HepG2 (cell line): ENCODE measurements around the gene CLIC4. TPM values are rescaled to one million over a fixed set of nuclear protein-coding genes. Genes with fewer than 3 reads are reported as not detected.

Source experiments
- ATAC-seq: fragments of 200-7000 bp; cut with Tn5 transposase; 3 replicates; pipeline ENCODE4 v1.9.1; 2020; ENCODE audit warnings: mild to moderate bottlenecking, moderate library complexity
- BruUV-seq: library from RNA; stranded (reverse); fragments of 400-500 nt; replicated peaks from 2 replicates; lab custom pipeline; 2021; lab: Mats Ljungman, UMichigan
- CTCF ChIA-PET: fragments of 300-600 bp; formaldehyde crosslinking; extraction: SDS; loops from one replicate; lab custom pipeline; 2021; ENCODE audit warnings: low total read pairs, inconsistent platforms, low intra/inter-chr PET ratio; lab: Yijun Ruan, JAX
- POLR2A ChIA-PET: fragments of 350-600 bp; sonication (Branson Sonifier 250); formaldehyde crosslinking; loops from one replicate; lab custom pipeline; 2020; ENCODE audit warnings: antibody characterized with exemption, inconsistent platforms; lab: Yijun Ruan, JAX
- DNase-seq: peaks from one replicate; pipeline ENCODE4 v3.0.0-alpha.2; 2015; ENCODE audit warnings: low spot score
- FAIRE-seq: peaks from 3 replicates; lab custom pipeline; 2011; peaks lifted over from hg19 to GRCh38; lab: Jason Lieb, UNC
- H2AFZ ChIP-seq: one replicate; pipeline ENCODE4 v1.6.1; 2011; ENCODE audit warnings: low read length, inconsistent platforms
- H3K27ac ChIP-seq: fragments of 300-600 bp; 3 replicates; pipeline ENCODE4 v1.8.0; 2011; ENCODE audit warnings: mixed run types, mild to moderate bottlenecking, mixed read lengths, low read length, inconsistent platforms; ENCODE audit not compliant: insufficient read depth; ENCODE audit errors: extremely low read length
- H3K27me3 ChIP-seq, 2 experiments: fragments of 200-600 bp in 1 of 2; 2 replicates in 1 of 2; 3 replicates in 1 of 2; pipeline versions ENCODE4 v1.6.0 to v1.8.0; 2011; ENCODE audit warnings: low read length in 2 of 2, mild to moderate bottlenecking in 2 of 2, moderate library complexity in 2 of 2, inconsistent platforms in 1 of 2; ENCODE audit not compliant: insufficient read depth in 2 of 2, control insufficient read depth in 1 of 2
- H3K36me3 ChIP-seq, 2 experiments: fragments of 200-600 bp in 1 of 2; replicated peaks in 1 of 2; 2 replicates in 1 of 2; 3 replicates in 1 of 2; pipeline versions ENCODE4 v1.5.1 to v1.8.0; 2011; ENCODE audit warnings: low read length in 2 of 2, inconsistent platforms in 1 of 2; ENCODE audit not compliant: insufficient read depth in 2 of 2, control insufficient read depth in 1 of 2
- H3K4me1 ChIP-seq: 2 replicates; pipeline ENCODE4 v1.5.1; 2012; ENCODE audit warnings: low read length, inconsistent platforms; ENCODE audit not compliant: insufficient read depth
- H3K4me2 ChIP-seq: 2 replicates; pipeline ENCODE4 v1.6.0; 2011; ENCODE audit warnings: low read depth, low read length, inconsistent platforms
- H3K4me3 ChIP-seq, 3 experiments: fragments of 200-600 bp in 1 of 3; sonication (generic), shearing (Covaris generic) in 1 of 3; replicated peaks in 1 of 3; 2 replicates each; pipeline ENCODE4 v1.5.1; 2011 to 2016; ENCODE audit warnings: low read length in 3 of 3, inconsistent platforms in 2 of 3, low read depth in 2 of 3, mild to moderate bottlenecking in 2 of 3, control low read depth in 1 of 3, mixed read lengths in 1 of 3; ENCODE audit not compliant: insufficient read depth in 1 of 3
- H3K79me2 ChIP-seq: one replicate; pipeline ENCODE4 v1.6.1; 2011; ENCODE audit warnings: low read length, inconsistent platforms; ENCODE audit not compliant: insufficient read depth
- H3K9ac ChIP-seq: 2 replicates; pipeline ENCODE4 v1.6.0; 2011; ENCODE audit warnings: mild to moderate bottlenecking, low read depth, low read length, inconsistent platforms; ENCODE audit not compliant: insufficient read depth
- H3K9me3 ChIP-seq: 2 replicates; pipeline ENCODE4 v1.5.1; 2012; ENCODE audit warnings: mild to moderate bottlenecking, low read length
- H4K20me1 ChIP-seq: 2 replicates; pipeline ENCODE4 v1.6.0; 2011; ENCODE audit warnings: inconsistent platforms, mild to moderate bottlenecking, low read length, moderate library complexity; ENCODE audit not compliant: insufficient read depth
- CREB3 ChIP-seq: sonication (generic); formaldehyde crosslinking; IDR thresholded peaks from 2 replicates; pipeline ENCODE4 v1.5.0; 2020; ENCODE audit warnings: missing genetic modification reagents
- ETV5 ChIP-seq: IDR thresholded peaks from 2 replicates; pipeline ENCODE4 v1.6.1; 2018; ENCODE audit warnings: missing biosample characterization, missing genetic modification reagents, inconsistent platforms, borderline replicate concordance
- FOXP1 ChIP-seq, 2 experiments: fragments of 450-650 bp in 1 of 2; IDR thresholded peaks; 2 replicates each; pipeline ENCODE4 v1.6.1; 2017 to 2018; ENCODE audit warnings: antibody characterized with exemption in 1 of 2
- FOXP4 ChIP-seq: sonication (generic); formaldehyde crosslinking; IDR thresholded peaks from 2 replicates; pipeline ENCODE4 v1.4.0; 2020; ENCODE audit warnings: missing genetic modification reagents
- HNF4A ChIP-seq: sonication (generic); formaldehyde crosslinking; IDR thresholded peaks from 2 replicates; pipeline ENCODE4 v1.4.0; 2020; ENCODE audit warnings: missing genetic modification reagents
- HNF4G ChIP-seq, 2 experiments: sonication (generic) in 1 of 2; formaldehyde crosslinking in 1 of 2; IDR thresholded peaks; 2 replicates each; pipeline versions ENCODE4 v1.4.0 to v1.6.1; 2011 to 2020; ENCODE audit warnings: borderline replicate concordance in 2 of 2, low read depth in 2 of 2, mild to moderate bottlenecking in 2 of 2, low read length in 1 of 2, missing genetic modification reagents in 1 of 2, moderate library complexity in 1 of 2
- NCOA2 ChIP-seq: sonication (generic); formaldehyde crosslinking; IDR thresholded peaks from 2 replicates; pipeline ENCODE4 v1.8.0; 2022; ENCODE audit warnings: inconsistent platforms
- POLR2A ChIP-seq, 2 experiments: IDR thresholded peaks; 2 replicates each; pipeline ENCODE4 v1.6.1; 2011; ENCODE audit warnings: low read depth in 2 of 2, low read length in 2 of 2, mild to moderate bottlenecking in 1 of 2, moderate library complexity in 1 of 2; ENCODE audit not compliant: insufficient read depth in 1 of 2
- RARG ChIP-seq: sonication (generic); formaldehyde crosslinking; IDR thresholded peaks from 2 replicates; pipeline ENCODE4 v1.4.0; 2020; ENCODE audit warnings: low read depth, mild to moderate bottlenecking, missing genetic modification reagents
- THRA ChIP-seq: sonication (generic); formaldehyde crosslinking; IDR thresholded peaks from 2 replicates; pipeline ENCODE4 v1.4.0; 2020; ENCODE audit warnings: missing genetic modification reagents, borderline replicate concordance
- ZBTB1 ChIP-seq: sonication (generic); formaldehyde crosslinking; IDR thresholded peaks from 2 replicates; pipeline ENCODE4 v1.4.0; 2020; ENCODE audit warnings: missing genetic modification reagents, borderline replicate concordance
- ZBTB46 ChIP-seq: sonication (generic); formaldehyde crosslinking; IDR thresholded peaks from 2 replicates; pipeline ENCODE4 v1.4.0; 2020; ENCODE audit warnings: mild to moderate bottlenecking, missing genetic modification reagents, borderline replicate concordance
- ZNF572 ChIP-seq: sonication (generic); formaldehyde crosslinking; IDR thresholded peaks from 2 replicates; pipeline ENCODE4 v1.5.1; 2020; ENCODE audit warnings: mild to moderate bottlenecking, missing genetic modification reagents
- ZXDC ChIP-seq: sonication (generic); formaldehyde crosslinking; IDR thresholded peaks from 2 replicates; pipeline ENCODE4 v1.5.0; 2020; ENCODE audit warnings: mild to moderate bottlenecking, missing genetic modification reagents
- in situ Hi-C: cut with HindIII; loops from 2 replicates; pipeline ENCODE4 v1.10.0; 2017; ENCODE audit warnings: low pct_unique_long_range_greater_than_20kb; ENCODE audit not compliant: extremely low pct_ligation_motif_present
- intact Hi-C: fragments of 100-400 bp; cut with micrococcal nuclease; formaldehyde crosslinking; loops from one replicate; pipeline ENCODE4 v1.10.0; 2022; ENCODE audit not compliant: unreplicated experiment
- polyA plus RNA-seq, 8 experiments: library from polyadenylated mRNA; depleted of rRNA in 3 of 8; stranded (reverse) in 7 of 8; unstranded in 1 of 8; fragments of >200 nt; fragmentation: Illumina TruSeq in 4 of 8; extraction: Trizol in 4 of 8; gene quantifications; 2 replicates each; pipeline versions ENCODE4 v1.2.1 to v1.2.3, GENCODE V29; 2011 to 2016; ENCODE audit warnings: low read depth in 4 of 8, missing spikeins in 1 of 8, mixed read lengths in 1 of 8; ENCODE audit not compliant: insufficient read depth in 1 of 8
- total RNA-seq, 5 experiments: library from RNA; depleted of rRNA; stranded (reverse); fragments of >200 nt; fragmentation: Illumina TruSeq; extraction: Trizol; gene quantifications; 2 replicates each; pipeline ENCODE4 v1.2.3, GENCODE V29; 2016; ENCODE audit warnings: low read depth in 1 of 5

CLIC4 gene
- total and polyA plus RNA-seq, 2 of the 13 experiments (the other 11 are each of a cell fraction or from before 2014, with no cell fraction given) = 23.3 to 77.4 TPM

GRCh38 chr1:24786191-24786590 is 40.9 kb downstream of the CLIC4 start (continued):
- TF ChIP-seq ZXDC (no peak), ZBTB46 (CRISPR knock-in tag) (no peak), ZBTB1 (CRISPR knock-in tag) (no peak), ETV5 (CRISPR knock-in tag) (no peak), NCOA2 (CRISPR knock-in tag) (no peak), RARG (CRISPR knock-in tag) (no peak)

- Histone ChIP-seq H4K20me1 (0 out of 2 replicates have a peak, but pooled peaks cover 4% of the 10 kb centered on the region), H3K36me3 (peaks cover 0 to 3% of the 10 kb centered on the region in 2 experiments; a peak in 1 of 5 replicates), H3K9ac (no peak overlapping the region), H2AFZ (no peak overlapping the region), H3K27ac (no peak overlapping the region), H3K4me1 (peaks cover 8% of the 10 kb centered on the region; the same call in 1 of the 2 replicates), H3K4me2 (peak overlapping the region; percentile 39; the same call in 1 of the 2 replicates), H3K27me3 (no peaks in the 10 kb centered on the region), H3K9me3 (no peaks in the 10 kb centered on the region), H3K79me2 (peaks cover 62% of the 10 kb centered on the region), H3K4me3 (no peak overlapping the region)
- ChIA-PET CTCF (no interaction called here), POLR2A (no interaction called here)
- in situ Hi-C loops = no loop called here
- ATAC-seq = peak; percentile 40; the same call in 2 of the 3 replicates
- no peak for FAIRE-seq
- intact Hi-C loops = no loop called here
- no peak for DNase-seq
- BruUV-seq = no TSS peak
- TF ChIP-seq FOXP1 (IDR thresholded peaks at IDR 0.05) (no peak), FOXP1 (CRISPR knock-in tag; IDR thresholded peaks at IDR 0.05) (no peak), POLR2A (IDR thresholded peaks at IDR 0.05; ENCODE audit: insufficient read depth in 1 of 2, low read depth in 2 of 2, low read length in 2 of 2) (no peak), HNF4G (IDR thresholded peaks at IDR 0.05; ENCODE audit: borderline replicate concordance, low read depth, low read length) (peak; percentile 43; the same call in 1 of the 2 replicates), HNF4G (CRISPR knock-in tag; IDR thresholded peaks at IDR 0.05; ENCODE audit: borderline replicate concordance, low read depth) (no peak), CREB3 (CRISPR knock-in tag) (no peak), ZNF572 (CRISPR knock-in tag) (no peak), THRA (CRISPR knock-in tag) (peak; percentile 28; the same call in 1 of the 2 replicates), FOXP4 (CRISPR knock-in tag) (no peak), HNF4A (CRISPR knock-in tag) (peak; percentile 52)
Measured at GRCh38 chr1:24790490-24790889, 45.2 kb downstream of the CLIC4 start.
